Endothelial cell of umbilical vein (primary cell): ENCODE measurements around the gene LILRB3. TPM values are rescaled to one million over a fixed set of nuclear protein-coding genes. Genes with fewer than 3 reads are reported as not detected.

ENCODE experiments used
- BruUV-seq: library from RNA; stranded (reverse); fragments of 400-500 nt; replicated peaks from 2 replicates; lab custom pipeline; 2021; lab: Mats Ljungman, UMichigan
- CTCF ChIA-PET: fragments of 300-600, 350-600 bp; sonication (Branson Sonifier 250); formaldehyde crosslinking; loops from one replicate; lab custom pipeline; 2021; ENCODE audit warnings: antibody characterized with exemption, inconsistent platforms; lab: Charles Lee
- POLR2A ChIA-PET: fragments of 300-600, 350-600 bp; sonication (Branson Sonifier 250); formaldehyde crosslinking; loops from one replicate; lab custom pipeline; 2021; ENCODE audit warnings: antibody characterized with exemption, inconsistent platforms; lab: Charles Lee
- DNase-seq: peaks from one replicate; pipeline ENCODE4 v3.0.0-alpha.2; 2011; ENCODE audit warnings: low read depth, low spot score
- FAIRE-seq: peaks from 2 replicates; lab custom pipeline; 2011; peaks lifted over from hg19 to GRCh38; lab: Jason Lieb, UNC
- H2AFZ ChIP-seq: 2 replicates; pipeline ENCODE4 v1.6.0; 2012; ENCODE audit warnings: low read depth, low read length, control low read depth, inconsistent platforms
- H3K27ac ChIP-seq: 2 replicates; pipeline ENCODE4 v1.5.1; 2011; ENCODE audit warnings: low read depth, mild to moderate bottlenecking, control low read depth, low read length, moderate library complexity; ENCODE audit not compliant: insufficient read depth
- H3K27me3 ChIP-seq, 2 experiments: 2 replicates each; pipeline versions ENCODE4 v1.6.0 to v1.6.1; 2011; ENCODE audit warnings: low read length in 2 of 2, mixed read lengths in 1 of 2; ENCODE audit not compliant: control insufficient read depth in 2 of 2, insufficient read depth in 2 of 2
- H3K36me3 ChIP-seq, 2 experiments: 2 replicates in 1 of 2; 3 replicates in 1 of 2; pipeline ENCODE4 v1.5.1; 2011; ENCODE audit warnings: low read length in 2 of 2, mild to moderate bottlenecking in 1 of 2, moderate library complexity in 1 of 2; ENCODE audit not compliant: control insufficient read depth in 2 of 2, insufficient read depth in 2 of 2; ENCODE audit errors: extremely low read depth in 1 of 2
- H3K4me1 ChIP-seq: 3 replicates; pipeline ENCODE4 v1.5.1; 2011; ENCODE audit warnings: mild to moderate bottlenecking, low read length; ENCODE audit not compliant: control insufficient read depth, insufficient read depth; ENCODE audit errors: extremely low read depth
- H3K4me2 ChIP-seq: 2 replicates; pipeline ENCODE4 v1.6.1; 2011; ENCODE audit warnings: low read length, control low read depth, mixed read lengths; ENCODE audit not compliant: insufficient read depth
- H3K4me3 ChIP-seq, 3 experiments: fragments of 200-600 bp in 1 of 3; sonication (generic), shearing (Covaris generic) in 1 of 3; replicated peaks in 1 of 3; 2 replicates each; pipeline ENCODE4 v1.5.1; 2011 to 2016; ENCODE audit warnings: control low read depth in 3 of 3, low read length in 3 of 3, mild to moderate bottlenecking in 2 of 3, inconsistent platforms in 1 of 3, low read depth in 1 of 3, moderate library complexity in 1 of 3; ENCODE audit not compliant: insufficient read depth in 1 of 3
- H3K79me2 ChIP-seq: 2 replicates; pipeline ENCODE4 v1.6.0; 2012; ENCODE audit warnings: low read length, inconsistent platforms; ENCODE audit not compliant: control insufficient read depth, insufficient read depth
- H3K9ac ChIP-seq: replicated peaks from 2 replicates; pipeline ENCODE3; 2011; ENCODE audit warnings: low read length, control low read depth; ENCODE audit not compliant: insufficient read depth; ENCODE audit errors: extremely low read depth
- H3K9me1 ChIP-seq: replicated peaks from 3 replicates; pipeline ENCODE4 v1.6.0; 2011; ENCODE audit warnings: mild to moderate bottlenecking, low read length; ENCODE audit not compliant: control insufficient read depth, insufficient read depth; ENCODE audit errors: extremely low read depth
- H3K9me3 ChIP-seq: replicated peaks from 2 replicates; pipeline ENCODE4 v1.5.1; 2012; ENCODE audit warnings: low read length, inconsistent platforms; ENCODE audit not compliant: control insufficient read depth, insufficient read depth
- H4K20me1 ChIP-seq: replicated peaks from 2 replicates; pipeline ENCODE3; 2011; ENCODE audit warnings: mild to moderate bottlenecking, low read length; ENCODE audit not compliant: control insufficient read depth, insufficient read depth; ENCODE audit errors: extremely low read depth
- EZH2 ChIP-seq: IDR thresholded peaks from 2 replicates; pipeline ENCODE4 v1.6.1; 2012; ENCODE audit warnings: borderline replicate concordance, low read depth, mild to moderate bottlenecking, moderate library complexity, low read length, inconsistent platforms; ENCODE audit not compliant: severe bottlenecking
- FOS ChIP-seq: IDR thresholded peaks from 2 replicates; pipeline ENCODE4 v1.6.1; 2011; ENCODE audit warnings: mild to moderate bottlenecking, low read length, moderate library complexity, borderline replicate concordance; ENCODE audit not compliant: insufficient read depth
- GATA2 ChIP-seq: IDR thresholded peaks from 2 replicates; pipeline ENCODE4 v1.7.0; 2011; ENCODE audit warnings: low read depth, mild to moderate bottlenecking, moderate library complexity, mixed read lengths, low read length; ENCODE audit not compliant: insufficient read length, insufficient read depth
- JUN ChIP-seq: IDR thresholded peaks from 2 replicates; pipeline ENCODE4 v1.6.1; 2011; ENCODE audit warnings: borderline replicate concordance, low read depth; ENCODE audit not compliant: insufficient read length, insufficient read depth
- MYC ChIP-seq: IDR thresholded peaks from one replicate; pipeline ENCODE4 v1.6.1; 2011; ENCODE audit warnings: mild to moderate bottlenecking, low read depth, low read length
- POLR2A ChIP-seq: IDR thresholded peaks from 2 replicates; pipeline ENCODE4 v1.6.1; 2012; ENCODE audit warnings: low read depth, mild to moderate bottlenecking, control low read depth, low read length
- POLR2AphosphoS5 ChIP-seq: IDR thresholded peaks from 2 replicates; pipeline ENCODE4 v1.6.1; 2012; ENCODE audit warnings: low read depth, mild to moderate bottlenecking, control low read depth, low read length, moderate library complexity; ENCODE audit not compliant: insufficient read depth
- dilution Hi-C: fragments of 300-500 bp; cut with MboI; formaldehyde crosslinking; loops from one replicate; pipeline ENCODE4 v1.15.0; 2019; ENCODE audit warnings: low sequenced_read_pairs; ENCODE audit not compliant: extremely low pct_ligation_motif_present
- intact Hi-C: fragments of 100-400 bp; cut with micrococcal nuclease; formaldehyde crosslinking; loops from one replicate; pipeline ENCODE4 v1.10.0; 2022
- polyA plus RNA-seq, 4 experiments: library from polyadenylated mRNA; depleted of rRNA in 3 of 4; stranded (reverse) in 3 of 4; unstranded in 1 of 4; fragments of >200 nt; gene quantifications; 2 replicates each; pipeline versions ENCODE4 v1.2.1 to v1.2.3, GENCODE V29; 2011 to 2012; ENCODE audit warnings: missing spikeins in 1 of 4
- total RNA-seq: library from RNA; stranded (reverse); gene quantifications from 2 replicates; pipeline ENCODE4 v1.2.3, GENCODE V29; 2021
- TF ChIP-seq, protein P1 (sequence below), 2 donors: IDR thresholded peaks; 1 replicate in 1 of 2; 2 replicates in 1 of 2; pipeline ENCODE4 v1.5.1; 2011; ENCODE audit warnings: low read length in 2 of 2, mild to moderate bottlenecking in 2 of 2, moderate library complexity in 2 of 2, control low read depth in 1 of 2, inconsistent platforms in 1 of 2, low read depth in 1 of 2; ENCODE audit not compliant: insufficient read depth in 1 of 2; ENCODE audit errors: extremely low read depth in 1 of 2
- TF ChIP-seq, protein P2 (sequence below): IDR thresholded peaks from 2 replicates; pipeline ENCODE4 v1.6.1; 2011; ENCODE audit not compliant: insufficient read depth, insufficient read length

Gene LILRB3
- total and polyA plus RNA-seq, 2 donors (not counting 3 experiments of a cell fraction or from before 2014, with no cell fraction given): not detected

DNA sequence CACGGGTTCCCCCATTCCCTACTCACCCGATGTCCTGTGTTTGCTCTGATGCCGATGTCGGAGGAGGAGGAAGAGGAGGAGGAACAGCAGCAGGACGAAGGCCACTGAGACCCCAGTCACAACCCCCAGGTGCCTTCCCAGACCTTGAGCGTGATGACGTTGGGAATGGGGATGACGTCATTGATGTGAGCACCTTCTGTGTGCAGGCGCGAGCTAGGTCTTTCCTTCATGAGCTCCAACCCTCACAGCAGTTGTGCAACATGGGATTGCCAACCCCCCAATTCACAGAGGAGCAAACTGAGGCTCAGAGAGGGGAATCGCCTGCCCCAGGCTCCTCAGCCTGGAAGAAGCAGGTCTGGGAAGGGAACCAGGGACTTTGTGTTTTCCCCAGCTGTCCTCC is 30.0 kb upstream of the LILRB3 start:
- Histone ChIP-seq H3K9ac (no peak overlapping the region), H3K9me1 (no peaks in the 10 kb centered on the region), H3K27me3 (no peaks in the 10 kb centered on the region), H2AFZ (no peak overlapping the region), H3K4me3 (no peak overlapping the region), H4K20me1 (no peaks in the 10 kb centered on the region), H3K4me2 (no peak overlapping the region), H3K9me3 (no peaks in the 10 kb centered on the region), H3K4me1 (peaks cover 12% of the 10 kb centered on the region), H3K27ac (no peak overlapping the region), H3K36me3 (no peaks in the 10 kb centered on the region), H3K79me2 (no peaks in the 10 kb centered on the region)
- FAIRE-seq (no peak), DNase-seq (no peak)
- ChIA-PET CTCF (interaction anchor here (2.5 kb wide), 1 partner anchor 13 kb away, joined by 15 read pairs; no protein-coding TSS in a partner anchor), POLR2A (no interaction called here)
- dilution Hi-C loops: no loop called here
- BruUV-seq: no TSS peak
- intact Hi-C loops: no loop called here
- TF ChIP-seq, protein P1, sequence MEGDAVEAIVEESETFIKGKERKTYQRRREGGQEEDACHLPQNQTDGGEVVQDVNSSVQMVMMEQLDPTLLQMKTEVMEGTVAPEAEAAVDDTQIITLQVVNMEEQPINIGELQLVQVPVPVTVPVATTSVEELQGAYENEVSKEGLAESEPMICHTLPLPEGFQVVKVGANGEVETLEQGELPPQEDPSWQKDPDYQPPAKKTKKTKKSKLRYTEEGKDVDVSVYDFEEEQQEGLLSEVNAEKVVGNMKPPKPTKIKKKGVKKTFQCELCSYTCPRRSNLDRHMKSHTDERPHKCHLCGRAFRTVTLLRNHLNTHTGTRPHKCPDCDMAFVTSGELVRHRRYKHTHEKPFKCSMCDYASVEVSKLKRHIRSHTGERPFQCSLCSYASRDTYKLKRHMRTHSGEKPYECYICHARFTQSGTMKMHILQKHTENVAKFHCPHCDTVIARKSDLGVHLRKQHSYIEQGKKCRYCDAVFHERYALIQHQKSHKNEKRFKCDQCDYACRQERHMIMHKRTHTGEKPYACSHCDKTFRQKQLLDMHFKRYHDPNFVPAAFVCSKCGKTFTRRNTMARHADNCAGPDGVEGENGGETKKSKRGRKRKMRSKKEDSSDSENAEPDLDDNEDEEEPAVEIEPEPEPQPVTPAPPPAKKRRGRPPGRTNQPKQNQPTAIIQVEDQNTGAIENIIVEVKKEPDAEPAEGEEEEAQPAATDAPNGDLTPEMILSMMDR (IDR thresholded peaks at IDR 0.05; ENCODE audit: extremely low read depth in 1 of 2, insufficient read depth in 1 of 2, low read depth in 1 of 2, low read length in 2 of 2): no peak
- TF ChIP-seq MYC (no peak), JUN (no peak), POLR2AphosphoS5 (no peak), GATA2 (no peak), FOS (no peak), POLR2A (no peak), EZH2 (no peak)
- TF ChIP-seq, protein P2, sequence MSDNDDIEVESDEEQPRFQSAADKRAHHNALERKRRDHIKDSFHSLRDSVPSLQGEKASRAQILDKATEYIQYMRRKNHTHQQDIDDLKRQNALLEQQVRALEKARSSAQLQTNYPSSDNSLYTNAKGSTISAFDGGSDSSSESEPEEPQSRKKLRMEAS: no peak
